IMR-90 (cell line): ENCODE data around the gene EDARADD. TPM values are rescaled to one million over a fixed set of nuclear protein-coding genes. Genes with fewer than 3 reads are reported as not detected.

Experiments used
- ATAC-seq: fragments of 200-7000 bp; cut with Tn5 transposase; 2 replicates; pipeline ENCODE4 v1.9.1; 2020; ENCODE audit warnings: low read depth, mild to moderate bottlenecking, moderate library complexity
- BruUV-seq: library from RNA; stranded (reverse); fragments of 400-500 nt; replicated peaks from 2 replicates; lab custom pipeline; 2021; lab: Mats Ljungman, UMichigan
- CTCF ChIA-PET: fragments of 300-600 bp; formaldehyde crosslinking; extraction: SDS; loops from one replicate; lab custom pipeline; 2021; ENCODE audit warnings: antibody characterized with exemption; lab: Yijun Ruan, JAX
- POLR2A ChIA-PET: fragments of 300-600 bp; sonication (Branson Sonifier 250); formaldehyde crosslinking; loops from one replicate; lab custom pipeline; 2022; ENCODE audit warnings: antibody characterized with exemption; ENCODE audit not compliant: unreplicated experiment; lab: Charles Lee
- DNase-seq: peaks from one replicate; pipeline ENCODE4 v3.0.0; 2013
- H2AFZ ChIP-seq: replicated peaks from 2 replicates; pipeline ENCODE3; 2013; ENCODE audit warnings: low read length, mild to moderate bottlenecking; ENCODE audit not compliant: poor library complexity
- H2AK5ac ChIP-seq: 2 replicates; pipeline ENCODE4 v1.6.1; 2013; ENCODE audit warnings: low read depth, low read length, inconsistent platforms
- H2AK9ac ChIP-seq: replicated peaks from 2 replicates; pipeline ENCODE3; 2013; ENCODE audit warnings: mild to moderate bottlenecking, low read depth, low read length, moderate library complexity; ENCODE audit not compliant: poor library complexity
- H2BK120ac ChIP-seq: 2 replicates; pipeline ENCODE4 v1.6.1; 2013; ENCODE audit warnings: low read depth, low read length, inconsistent platforms
- H2BK15ac ChIP-seq: 3 replicates; pipeline ENCODE4 v1.6.1; 2013; ENCODE audit warnings: low read depth, low read length, inconsistent platforms
- H2BK20ac ChIP-seq: 2 replicates; pipeline ENCODE4 v1.6.1; 2013; ENCODE audit warnings: low read depth, mild to moderate bottlenecking, inconsistent platforms, low read length, moderate library complexity
- H2BK5ac ChIP-seq: 2 replicates; pipeline ENCODE4 v1.6.1; 2013; ENCODE audit warnings: mild to moderate bottlenecking, low read depth, low read length, inconsistent platforms; ENCODE audit not compliant: poor library complexity, severe bottlenecking
- H3K14ac ChIP-seq: replicated peaks from 2 replicates; pipeline ENCODE4 v1.6.1; 2013; ENCODE audit warnings: low read depth, low read length, inconsistent platforms
- H3K18ac ChIP-seq: 2 replicates; pipeline ENCODE4 v1.6.1; 2013; ENCODE audit warnings: low read depth, low read length, control low read depth
- H3K23ac ChIP-seq: 2 replicates; pipeline ENCODE4 v1.6.1; 2013; ENCODE audit warnings: low read depth, low read length, inconsistent platforms
- H3K27ac ChIP-seq: 2 replicates; pipeline ENCODE4 v1.5.1; 2013; ENCODE audit warnings: mild to moderate bottlenecking, control low read depth, low read length; ENCODE audit not compliant: insufficient read depth
- H3K27me3 ChIP-seq: 2 replicates; pipeline ENCODE4 v1.6.1; 2013; ENCODE audit warnings: low read length; ENCODE audit not compliant: control insufficient read depth, insufficient read depth
- H3K36me3 ChIP-seq: 2 replicates; pipeline ENCODE4 v1.6.1; 2013; ENCODE audit warnings: low read length, mixed read lengths; ENCODE audit not compliant: control insufficient read depth, insufficient read depth
- H3K4ac ChIP-seq: 2 replicates; pipeline ENCODE4 v1.6.1; 2013; ENCODE audit warnings: low read depth, low read length, inconsistent platforms
- H3K4me1 ChIP-seq: 2 replicates; pipeline ENCODE4 v1.6.1; 2013; ENCODE audit warnings: low read length, mixed read lengths; ENCODE audit not compliant: control insufficient read depth, insufficient read depth
- H3K4me2 ChIP-seq: 2 replicates; pipeline ENCODE4 v1.6.1; 2013; ENCODE audit warnings: low read depth, mild to moderate bottlenecking, control low read depth, low read length, moderate library complexity
- H3K4me3 ChIP-seq: 2 replicates; pipeline ENCODE4 v1.5.1; 2013; ENCODE audit warnings: low read depth, mild to moderate bottlenecking, control low read depth, low read length, moderate library complexity; ENCODE audit not compliant: insufficient read depth
- H3K56ac ChIP-seq: 2 replicates; pipeline ENCODE4 v1.6.1; 2013; ENCODE audit warnings: low read length, inconsistent platforms; ENCODE audit not compliant: insufficient read depth; ENCODE audit errors: extremely low read depth
- H3K79me1 ChIP-seq, 2 experiments: 2 replicates each; pipeline ENCODE4 v1.6.1; 2013; ENCODE audit warnings: low read length in 2 of 2, inconsistent platforms in 1 of 2, low read depth in 1 of 2
- H3K9ac ChIP-seq: 2 replicates; pipeline ENCODE4 v1.6.1; 2013; ENCODE audit warnings: low read depth, low read length, control low read depth
- H3K9me1 ChIP-seq: 2 replicates; pipeline ENCODE4 v1.6.1; 2013; ENCODE audit warnings: low read length, inconsistent platforms; ENCODE audit not compliant: insufficient read depth
- H3K9me3 ChIP-seq: 2 replicates; pipeline ENCODE4 v1.6.1; 2013; ENCODE audit warnings: low read length; ENCODE audit not compliant: control insufficient read depth, insufficient read depth
- H4K20me1 ChIP-seq: 2 replicates; pipeline ENCODE4 v1.6.1; 2013; ENCODE audit warnings: low read length, inconsistent platforms; ENCODE audit not compliant: insufficient read depth
- H4K5ac ChIP-seq: 2 replicates; pipeline ENCODE4 v1.6.1; 2013; ENCODE audit warnings: mild to moderate bottlenecking, low read depth, low read length, control low read depth
- H4K8ac ChIP-seq, 2 experiments: 2 replicates each; pipeline ENCODE4 v1.6.1; 2013; ENCODE audit warnings: low read depth in 2 of 2, low read length in 2 of 2, control low read depth in 1 of 2, inconsistent platforms in 1 of 2
- H4K91ac ChIP-seq: 2 replicates; pipeline ENCODE4 v1.6.1; 2013; ENCODE audit warnings: low read depth, low read length, inconsistent platforms; ENCODE audit not compliant: insufficient read depth
- BHLHE40 ChIP-seq: fragments of 150-350 bp; IDR thresholded peaks from 2 replicates; pipeline ENCODE4 v1.6.1; 2016; ENCODE audit warnings: mild to moderate bottlenecking, low read depth, low read length
- CEBPB ChIP-seq: IDR thresholded peaks from 2 replicates; pipeline ENCODE4 v1.6.1; 2012; ENCODE audit warnings: low read depth, low read length, improper control_type of control experiment
- CHD1 ChIP-seq: IDR thresholded peaks from 2 replicates; pipeline ENCODE4 v1.6.1; 2012; ENCODE audit warnings: low read depth, low read length, improper control_type of control experiment
- FOS ChIP-seq: fragments of 150-350 bp; IDR thresholded peaks from 2 replicates; pipeline ENCODE4 v1.6.1; 2016; ENCODE audit warnings: low read depth, low read length
- MAFK ChIP-seq: IDR thresholded peaks from 2 replicates; pipeline ENCODE4 v1.6.1; 2012; ENCODE audit warnings: low read depth, low read length, improper control_type of control experiment
- MAZ ChIP-seq: IDR thresholded peaks from 2 replicates; pipeline ENCODE4 v1.6.1; 2012; ENCODE audit warnings: low read depth, mild to moderate bottlenecking, low read length, improper control_type of control experiment, moderate library complexity, borderline replicate concordance
- NFE2L2 ChIP-seq: fragments of 150-350 bp; IDR thresholded peaks from 2 replicates; pipeline ENCODE4 v1.6.1; 2016; ENCODE audit warnings: low read depth, mild to moderate bottlenecking, low read length
- POLR2A ChIP-seq: IDR thresholded peaks from 2 replicates; pipeline ENCODE4 v1.6.1; 2012; ENCODE audit warnings: mild to moderate bottlenecking, low read depth, low read length
- RAD21 ChIP-seq: IDR thresholded peaks from 2 replicates; pipeline ENCODE4 v1.6.1; 2012; ENCODE audit warnings: low read length, improper control_type of control experiment
- RCOR1 ChIP-seq: IDR thresholded peaks from 2 replicates; pipeline ENCODE4 v1.6.1; 2012; ENCODE audit warnings: mild to moderate bottlenecking, low read length, improper control_type of control experiment; ENCODE audit not compliant: insufficient replicate concordance
- SMC3 ChIP-seq: fragments of 150-350 bp; IDR thresholded peaks from 2 replicates; pipeline ENCODE4 v1.6.1; 2016; ENCODE audit warnings: low read depth, mild to moderate bottlenecking, antibody characterized with exemption, low read length, moderate library complexity
- WGBS, 2 experiments: methylation state at CpG; one replicate each; pipeline versions ENCODE4 v1.1.5 to v1.1.7; 2013; ENCODE audit warnings: missing lambda C conversion rate in 2 of 2; ENCODE audit not compliant: insufficient read length in 1 of 2; ENCODE audit errors: extremely low coverage in 2 of 2; 5-methylcytosine and 5-hydroxymethylcytosine counted together
- dilution Hi-C: fragments of 300-500 bp; cut with HindIII; formaldehyde crosslinking; loops from one replicate; pipeline ENCODE4 v1.14.3; 2018; ENCODE audit warnings: low sequenced_read_pairs; ENCODE audit not compliant: unreplicated experiment
- in situ Hi-C: fragments of 300-500 bp; cut with MboI; formaldehyde crosslinking; loops from 3 replicates; pipeline ENCODE4 v1.14.3; 2019; ENCODE audit warnings: low sequenced_read_pairs, inconsistent platforms, mixed read lengths
- intact Hi-C: fragments of 100-400 bp; cut with micrococcal nuclease; formaldehyde crosslinking; loops from 2 replicates; pipeline ENCODE4 v1.10.0; 2022
- polyA plus RNA-seq, 3 experiments: library from polyadenylated mRNA; depleted of rRNA; stranded (reverse); fragments of >200 nt; gene quantifications; 2 replicates each; pipeline ENCODE4 v1.2.3, GENCODE V29; 2012; ENCODE audit warnings: low replicate concordance in 1 of 3
- total RNA-seq: library from RNA; depleted of rRNA; stranded (reverse); fragments of >200 nt; gene quantifications from 2 replicates; pipeline ENCODE4 v1.2.3, GENCODE V29; 2012
- TF ChIP-seq, protein P1 (sequence below): conservative IDR thresholded peaks from 2 replicates; pipeline ENCODE4 v1.5.1; 2012; ENCODE audit warnings: mild to moderate bottlenecking, low read depth, low read length, improper control_type of control experiment
- TF ChIP-seq, protein P2 (sequence below): fragments of 150-350 bp; IDR thresholded peaks from 2 replicates; pipeline ENCODE4 v1.6.1; 2017; ENCODE audit warnings: mild to moderate bottlenecking, antibody characterized with exemption, low read length, low read depth

Gene EDARADD
- total and polyA plus RNA-seq, 2 of the 4 experiments (the other 2 are of a cell fraction): not detected

DNA sequence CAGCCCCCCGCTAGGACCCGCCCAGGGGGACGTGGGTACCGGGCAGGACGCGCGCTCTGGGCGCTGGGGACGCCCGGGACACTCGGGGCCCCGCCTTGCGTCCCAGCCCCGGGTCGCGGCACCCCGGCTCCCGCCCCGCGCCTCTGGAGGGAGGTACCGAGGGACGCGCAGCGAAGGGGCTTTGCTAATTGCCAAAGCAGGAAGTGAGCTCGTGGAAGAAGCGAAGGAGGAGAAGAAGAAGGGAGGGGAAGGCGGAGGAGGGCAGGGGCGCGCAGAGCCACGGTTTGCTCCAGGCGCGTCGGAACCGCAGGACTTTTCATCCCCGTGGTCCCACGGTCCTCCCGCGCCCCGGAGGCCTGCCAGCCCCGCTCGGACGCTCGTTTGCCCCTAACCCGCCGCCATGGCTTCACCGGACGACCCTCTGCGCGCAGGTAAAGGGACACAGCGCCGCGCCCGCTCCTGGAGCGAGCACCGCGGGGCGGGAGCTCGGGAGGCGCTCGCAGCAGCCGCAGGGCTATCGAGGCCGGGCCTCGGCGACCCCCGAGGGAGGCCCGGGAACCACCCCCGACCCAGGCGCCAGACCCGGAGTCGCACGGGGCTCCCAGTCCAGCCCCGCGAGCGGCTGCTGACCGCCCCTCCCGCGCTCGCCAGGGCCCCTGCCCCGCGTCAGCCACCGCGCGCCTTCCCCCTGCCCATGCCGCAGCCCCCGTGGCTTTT, 1.3 kb downstream of the EDARADD start:
- Histone ChIP-seq H4K5ac (no peak overlapping the region), H2BK20ac (no peak overlapping the region), H4K8ac (no peak overlapping the region), H4K91ac (no peak overlapping the region), H3K56ac (no peak overlapping the region), H2BK15ac (no peak overlapping the region), H3K9ac (no peak overlapping the region), H3K27me3 (peaks cover 18% of the 10 kb centered on the region), H3K4me3 (peak overlapping the region; percentile 29), H3K36me3 (no peaks in the 10 kb centered on the region), H2BK5ac (no peak overlapping the region), H3K4me1 (no peaks in the 10 kb centered on the region), H4K20me1 (no peaks in the 10 kb centered on the region), H3K4me2 (peak overlapping the region; percentile 77), H3K9me3 (no peaks in the 10 kb centered on the region), H2BK120ac (no peak overlapping the region), H3K79me1 (no peaks in the 10 kb centered on the region), H2AFZ (peak overlapping the region; percentile 84), H3K27ac (no peak overlapping the region), H3K4ac (no peak overlapping the region), H3K9me1 (no peaks in the 10 kb centered on the region), H2AK9ac (no peak overlapping the region), H3K23ac (no peak overlapping the region), H2AK5ac (no peak overlapping the region), H3K14ac (no peak overlapping the region), H3K18ac (no peak overlapping the region)
- BruUV-seq: no TSS peak
- TF ChIP-seq CHD1 (no peak), FOS (no peak), POLR2A (no peak), MAFK (no peak), RAD21 (no peak), SMC3 (no peak), NFE2L2 (no peak), MAZ (no peak), RCOR1 (no peak), CEBPB (no peak), BHLHE40 (no peak)
- TF ChIP-seq, protein P1, sequence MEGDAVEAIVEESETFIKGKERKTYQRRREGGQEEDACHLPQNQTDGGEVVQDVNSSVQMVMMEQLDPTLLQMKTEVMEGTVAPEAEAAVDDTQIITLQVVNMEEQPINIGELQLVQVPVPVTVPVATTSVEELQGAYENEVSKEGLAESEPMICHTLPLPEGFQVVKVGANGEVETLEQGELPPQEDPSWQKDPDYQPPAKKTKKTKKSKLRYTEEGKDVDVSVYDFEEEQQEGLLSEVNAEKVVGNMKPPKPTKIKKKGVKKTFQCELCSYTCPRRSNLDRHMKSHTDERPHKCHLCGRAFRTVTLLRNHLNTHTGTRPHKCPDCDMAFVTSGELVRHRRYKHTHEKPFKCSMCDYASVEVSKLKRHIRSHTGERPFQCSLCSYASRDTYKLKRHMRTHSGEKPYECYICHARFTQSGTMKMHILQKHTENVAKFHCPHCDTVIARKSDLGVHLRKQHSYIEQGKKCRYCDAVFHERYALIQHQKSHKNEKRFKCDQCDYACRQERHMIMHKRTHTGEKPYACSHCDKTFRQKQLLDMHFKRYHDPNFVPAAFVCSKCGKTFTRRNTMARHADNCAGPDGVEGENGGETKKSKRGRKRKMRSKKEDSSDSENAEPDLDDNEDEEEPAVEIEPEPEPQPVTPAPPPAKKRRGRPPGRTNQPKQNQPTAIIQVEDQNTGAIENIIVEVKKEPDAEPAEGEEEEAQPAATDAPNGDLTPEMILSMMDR: no peak
- TF ChIP-seq, protein P2, sequence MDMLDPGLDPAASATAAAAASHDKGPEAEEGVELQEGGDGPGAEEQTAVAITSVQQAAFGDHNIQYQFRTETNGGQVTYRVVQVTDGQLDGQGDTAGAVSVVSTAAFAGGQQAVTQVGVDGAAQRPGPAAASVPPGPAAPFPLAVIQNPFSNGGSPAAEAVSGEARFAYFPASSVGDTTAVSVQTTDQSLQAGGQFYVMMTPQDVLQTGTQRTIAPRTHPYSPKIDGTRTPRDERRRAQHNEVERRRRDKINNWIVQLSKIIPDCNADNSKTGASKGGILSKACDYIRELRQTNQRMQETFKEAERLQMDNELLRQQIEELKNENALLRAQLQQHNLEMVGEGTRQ: no peak
- CTCF ChIA-PET: no interaction called here
- dilution Hi-C loops: no loop called here
- WGBS, 2 experiments: 0% methylated on average over 26 of the region's 86 CpGs; no CpG with 5 or more reads in 1 of the 2 experiments
- intact Hi-C loops: no loop called here
- POLR2A ChIA-PET: interaction anchor here (0.5 kb wide), 1 partner anchor 122 kb away, joined by 3 read pairs; no protein-coding TSS in a partner anchor
- peak; percentile 63 for ATAC-seq
- no peak for DNase-seq
- in situ Hi-C loops: no loop called here
